ENCODE data around the gene EME2. TPM values are rescaled to one million over a fixed set of nuclear protein-coding genes. Genes with fewer than 3 reads are reported as not detected.
A peak's percentile ranks its signal among the peaks of the same experiment; 100 is the strongest.

The EME2 gene
- total RNA-seq, 1 donor from 2014 or later, result 23.3 TPM

GRCh38 chr16:1749152-1750117, 23.2 kb upstream of the EME2 start:
- Histone ChIP-seq H2AFZ (ENCODE audit: low read depth, low read length) (no peak overlapping the region), H3K27ac (ENCODE audit: low read depth, low read length) (no peak overlapping the region), H3K9me3 (ENCODE audit: insufficient read depth, low read depth, low read length) (no peaks in the 10 kb centered on the region), H4K20me1 (ENCODE audit: insufficient read depth, low read length) (peaks cover 35% of the 10 kb centered on the region), H3K27me3 (ENCODE audit: insufficient read depth, low read length) (no peaks in the 10 kb centered on the region), H3K4me3 (ENCODE audit: insufficient read depth, low read depth, low read length) (no peak overlapping the region), H3K9ac (ENCODE audit: low read length) (no peak overlapping the region), H3K79me2 (ENCODE audit: insufficient read depth, low read length) (peaks cover 9% of the 10 kb centered on the region), H3K36me3 (ENCODE audit: insufficient read depth, low read length) (peaks cover 20% of the 10 kb centered on the region), H3K4me1 (ENCODE audit: insufficient read depth, low read length) (peaks cover 31% of the 10 kb centered on the region), H3K4me2 (ENCODE audit: low read length) (no peak overlapping the region)
- H3K27ac Mint-ChIP-seq (ENCODE audit: unreplicated experiment), result no peak overlapping the region
- TF ChIP-seq EZH2 (IDR thresholded peaks at IDR 0.05; ENCODE audit: insufficient read depth, low read length) (no peak), CTCF (IDR thresholded peaks at IDR 0.05; ENCODE audit: insufficient read depth, low read depth, low read length) (no peak)
- H3K36me3 Mint-ChIP-seq (ENCODE audit: low read depth, unreplicated experiment), result peaks cover 15% of the 10 kb centered on the region
- FAIRE-seq, result no peak
- H3K27me3 Mint-ChIP-seq (ENCODE audit: low read depth, unreplicated experiment), result no peaks in the 10 kb centered on the region
- H3K4me3 Mint-ChIP-seq (ENCODE audit: unreplicated experiment), result no peak overlapping the region
- DNase-seq (ENCODE audit: low read depth), result peak; percentile 14
- H3K4me1 Mint-ChIP-seq (ENCODE audit: low read depth, unreplicated experiment), result peaks cover 20% of the 10 kb centered on the region
- H3K9me3 Mint-ChIP-seq (ENCODE audit: unreplicated experiment), result no peaks in the 10 kb centered on the region

GRCh38 chr16:1751946-1752345, 20.7 kb upstream of the EME2 start:
- H3K79me2 ChIP-seq (ENCODE audit: insufficient read depth, low read length), result peaks cover 9% of the 10 kb centered on the region
- peaks cover 20% of the 10 kb centered on the region for H3K36me3 ChIP-seq (ENCODE audit: insufficient read depth, low read length)
- Mint-ChIP-seq H3K27me3 (ENCODE audit: low read depth, unreplicated experiment) (no peaks in the 10 kb centered on the region), H3K36me3 (ENCODE audit: low read depth, unreplicated experiment) (peaks cover 18% of the 10 kb centered on the region), H3K4me1 (ENCODE audit: low read depth, unreplicated experiment) (peaks cover 10% of the 10 kb centered on the region), H3K27ac (ENCODE audit: unreplicated experiment) (peak overlapping the region; percentile 69), H3K4me3 (ENCODE audit: unreplicated experiment) (no peak overlapping the region), H3K9me3 (ENCODE audit: unreplicated experiment) (no peaks in the 10 kb centered on the region)
- peaks cover 46% of the 10 kb centered on the region for H4K20me1 ChIP-seq (ENCODE audit: insufficient read depth, low read length)
- no peak overlapping the region for H2AFZ ChIP-seq (ENCODE audit: low read depth, low read length)
- H3K4me1 ChIP-seq (ENCODE audit: insufficient read depth, low read length), result peaks cover 8% of the 10 kb centered on the region
- no peak for TF ChIP-seq EZH2 (IDR thresholded peaks at IDR 0.05; ENCODE audit: insufficient read depth, low read length)
- TF ChIP-seq CTCF (IDR thresholded peaks at IDR 0.05; ENCODE audit: insufficient read depth, low read depth, low read length), result no peak
- no peak overlapping the region for H3K4me3 ChIP-seq (ENCODE audit: insufficient read depth, low read depth, low read length)
- FAIRE-seq, result no peak
- DNase-seq (ENCODE audit: low read depth), result no peak
- H3K4me2 ChIP-seq (ENCODE audit: low read length), result no peak overlapping the region
- H3K27me3 ChIP-seq (ENCODE audit: insufficient read depth, low read length), result no peaks in the 10 kb centered on the region
- H3K9me3 ChIP-seq (ENCODE audit: insufficient read depth, low read depth, low read length), result no peaks in the 10 kb centered on the region
- no peak overlapping the region for H3K27ac ChIP-seq (ENCODE audit: low read depth, low read length)
- no peak overlapping the region for H3K9ac ChIP-seq (ENCODE audit: low read length)

- H3K9me3 Mint-ChIP-seq (ENCODE audit: unreplicated experiment), result no peaks in the 10 kb centered on the region
- Histone ChIP-seq H3K9ac (ENCODE audit: low read length) (no peak overlapping the region), H3K27me3 (ENCODE audit: insufficient read depth, low read length) (no peaks in the 10 kb centered on the region), H3K27ac (ENCODE audit: low read depth, low read length) (no peak overlapping the region), H4K20me1 (ENCODE audit: insufficient read depth, low read length) (peaks cover 46% of the 10 kb centered on the region), H3K4me2 (ENCODE audit: low read length) (no peak overlapping the region), H2AFZ (ENCODE audit: low read depth, low read length) (no peak overlapping the region), H3K4me3 (ENCODE audit: insufficient read depth, low read depth, low read length) (no peak overlapping the region), H3K36me3 (ENCODE audit: insufficient read depth, low read length) (peaks cover 20% of the 10 kb centered on the region), H3K9me3 (ENCODE audit: insufficient read depth, low read depth, low read length) (no peaks in the 10 kb centered on the region), H3K79me2 (ENCODE audit: insufficient read depth, low read length) (peaks cover 4% of the 10 kb centered on the region), H3K4me1 (ENCODE audit: insufficient read depth, low read length) (peaks cover 4% of the 10 kb centered on the region)
- no peak overlapping the region for H3K4me3 Mint-ChIP-seq (ENCODE audit: unreplicated experiment)
- H3K27ac Mint-ChIP-seq (ENCODE audit: unreplicated experiment), result no peak overlapping the region
- no peak for TF ChIP-seq EZH2 (IDR thresholded peaks at IDR 0.05; ENCODE audit: insufficient read depth, low read length)
- no peak for TF ChIP-seq CTCF (IDR thresholded peaks at IDR 0.05; ENCODE audit: insufficient read depth, low read depth, low read length)
- H3K36me3 Mint-ChIP-seq (ENCODE audit: low read depth, unreplicated experiment), result peaks cover 17% of the 10 kb centered on the region
- FAIRE-seq, result no peak
- no peak for DNase-seq (ENCODE audit: low read depth)
- peaks cover 10% of the 10 kb centered on the region for H3K4me1 Mint-ChIP-seq (ENCODE audit: low read depth, unreplicated experiment)
- H3K27me3 Mint-ChIP-seq (ENCODE audit: low read depth, unreplicated experiment), result no peaks in the 10 kb centered on the region
Measured at GRCh38 chr16:1752853-1753252, 19.8 kb upstream of the EME2 start.

Data from astrocyte (in vitro differentiated cells and primary cell).